K562 (cell line): Measurements from ENCODE around the gene NUDT9. TPM values are rescaled to one million over a fixed set of nuclear protein-coding genes. Genes with fewer than 3 reads are reported as not detected.

Source experiments
- ATAC-seq: fragments of 200-7000 bp; cut with Tn5 transposase; 3 replicates; pipeline ENCODE4 v1.9.1; 2020; ENCODE audit warnings: moderate library complexity
- BruUV-seq: library from RNA; stranded (reverse); fragments of 400-500 nt; replicated peaks from 2 replicates; lab custom pipeline; 2021; lab: Mats Ljungman, UMichigan
- CTCF ChIA-PET: fragments of 300-600 bp; formaldehyde crosslinking; extraction: SDS; loops from one replicate; lab custom pipeline; 2021; ENCODE audit warnings: low intra/inter-chr PET ratio; lab: Yijun Ruan, JAX
- POLR2A ChIA-PET: fragments of 300-600, 350-650 bp; sonication (Branson Sonifier 250); formaldehyde crosslinking; extraction: SDS; loops from one replicate; lab custom pipeline; 2021; ENCODE audit warnings: antibody characterized with exemption, inconsistent platforms; lab: Yijun Ruan, JAX
- DNase-seq, 4 experiments: peaks; one replicate each; pipeline versions ENCODE4 v3.0.0 to v3.0.0-alpha.2; 2011 to 2018; ENCODE audit warnings: low spot score in 3 of 4, mixed read lengths in 3 of 4; ENCODE audit errors: extremely low read depth in 1 of 4
- FAIRE-seq: peaks from 2 replicates; lab custom pipeline; 2011; peaks lifted over from hg19 to GRCh38; lab: Jason Lieb, UNC
- H2AFZ ChIP-seq: 2 replicates; pipeline ENCODE4 v1.6.0; 2011; ENCODE audit warnings: low read depth, low read length, control low read depth, inconsistent platforms
- H3K27ac ChIP-seq: fragments of 200-600 bp; 3 replicates; pipeline ENCODE4 v1.8.0; 2011; ENCODE audit warnings: low read depth, mild to moderate bottlenecking, control low read depth, inconsistent platforms, low read length, moderate library complexity, mixed read lengths; ENCODE audit errors: extremely low read depth
- H3K27me3 ChIP-seq, 2 experiments: fragments of 300-600 bp in 1 of 2; 2 replicates in 1 of 2; 3 replicates in 1 of 2; pipeline versions ENCODE4 v1.6.0 to v1.8.0; 2011; ENCODE audit warnings: inconsistent platforms in 2 of 2, low read length in 2 of 2, mild to moderate bottlenecking in 1 of 2, mixed read lengths in 1 of 2, moderate library complexity in 1 of 2; ENCODE audit not compliant: control insufficient read depth in 2 of 2, insufficient read depth in 2 of 2
- H3K36me3 ChIP-seq: fragments of 300-600 bp; 3 replicates; pipeline ENCODE4 v1.8.0; 2011; ENCODE audit warnings: mild to moderate bottlenecking, low read length, inconsistent platforms; ENCODE audit not compliant: control insufficient read depth, insufficient read depth
- H3K4me1 ChIP-seq, 2 experiments: fragments of 200-600 bp in 1 of 2; replicated peaks in 1 of 2; 2 replicates in 1 of 2; 3 replicates in 1 of 2; pipeline versions ENCODE4 v1.5.1 to v1.8.0; 2011; ENCODE audit warnings: inconsistent platforms in 2 of 2, low read length in 2 of 2, mild to moderate bottlenecking in 1 of 2, mixed read lengths in 1 of 2, moderate library complexity in 1 of 2; ENCODE audit not compliant: control insufficient read depth in 2 of 2, insufficient read depth in 2 of 2
- H3K4me2 ChIP-seq: 2 replicates; pipeline ENCODE4 v1.6.1; 2011; ENCODE audit warnings: low read length, control low read depth, inconsistent platforms, mixed read lengths; ENCODE audit not compliant: insufficient read depth
- H3K4me3 ChIP-seq: fragments of 200-600 bp; sonication (generic), shearing (Covaris generic); 2 replicates; pipeline ENCODE4 v1.5.1; 2016; ENCODE audit warnings: control low read depth, inconsistent platforms
- H3K79me2 ChIP-seq: fragments of 200-600 bp; 3 replicates; pipeline ENCODE4 v1.8.0; 2011; ENCODE audit warnings: low read length, inconsistent platforms; ENCODE audit not compliant: control insufficient read depth, insufficient read depth
- H3K9ac ChIP-seq, 2 experiments: 2 replicates each; pipeline versions ENCODE4 v1.6.0 to v1.6.1; 2011; ENCODE audit warnings: low read depth in 2 of 2, low read length in 2 of 2, control low read depth in 1 of 2, inconsistent platforms in 1 of 2, mild to moderate bottlenecking in 1 of 2, mixed read lengths in 1 of 2; ENCODE audit not compliant: insufficient read depth in 1 of 2
- H3K9me1 ChIP-seq: one replicate; pipeline ENCODE4 v1.6.0; 2011; ENCODE audit warnings: inconsistent platforms, mild to moderate bottlenecking, low read length, moderate library complexity; ENCODE audit not compliant: control insufficient read depth, insufficient read depth
- H3K9me3 ChIP-seq: replicated peaks from 2 replicates; pipeline ENCODE4 v1.5.1; 2011; ENCODE audit warnings: low read depth, low read length, inconsistent platforms; ENCODE audit not compliant: control insufficient read depth, insufficient read depth
- H4K20me1 ChIP-seq: replicated peaks from 2 replicates; pipeline ENCODE4 v1.6.1; 2011; ENCODE audit warnings: low read length, inconsistent platforms, mixed read lengths; ENCODE audit not compliant: control insufficient read depth, insufficient read depth
- DIDO1 ChIP-seq: fragments of 450-650 bp; IDR thresholded peaks from 2 replicates; pipeline ENCODE4 v1.6.1; 2016; ENCODE audit warnings: low read depth, missing biosample characterization, missing genetic modification characterization
- FUS ChIP-seq: fragments of 200-400 bp; formaldehyde crosslinking; optimal IDR thresholded peaks from 2 replicates; pipeline ENCODE3; 2017; ENCODE audit warnings: low read depth, low read length
- NCOR1 ChIP-seq: fragments of 450-650 bp; IDR thresholded peaks from 2 replicates; pipeline ENCODE4 v1.6.1; 2016; ENCODE audit warnings: mild to moderate bottlenecking, moderate library complexity
- POLR2A ChIP-seq: fragments of 450-650 bp; conservative IDR thresholded peaks from 2 replicates; pipeline ENCODE4 v1.6.1; 2016
- POLR2AphosphoS5 ChIP-seq: IDR thresholded peaks from 2 replicates; pipeline ENCODE4 v1.6.1; 2011; ENCODE audit warnings: mild to moderate bottlenecking, low read depth, low read length, moderate library complexity; ENCODE audit not compliant: control insufficient read depth, insufficient read depth
- WGBS: fragments of 100-300 bp; shearing (Covaris generic); methylation state at CpG from one replicate; pipeline ENCODE4 v1.1.6; 2016; ENCODE audit warnings: low coverage, mixed read lengths; ENCODE audit not compliant: insufficient coverage; ENCODE audit errors: missing lambda C conversion rate; 5-methylcytosine and 5-hydroxymethylcytosine counted together
- in situ Hi-C: fragments of 300-500 bp; cut with MboI; formaldehyde crosslinking; loops from 4 replicates; pipeline ENCODE4 v1.15.0; 2018; ENCODE audit warnings: inconsistent platforms, mixed read lengths
- intact Hi-C: fragments of 100-400 bp; cut with micrococcal nuclease; formaldehyde crosslinking; loops from 2 replicates; pipeline ENCODE4 v1.14.2; 2022
- polyA plus RNA-seq, 8 experiments: library from polyadenylated mRNA; depleted of rRNA in 4 of 8; stranded (reverse) in 5 of 8; unstranded in 3 of 8; fragments of >200 nt; fragmentation: Nextera tagmentation in 2 of 8; fragmentation: Illumina TruSeq in 1 of 8; extraction: Ambion mirVana in 2 of 8; extraction: Trizol in 1 of 8; gene quantifications; 2 replicates each; pipeline versions ENCODE4 v1.2.1 to v1.2.3, GENCODE V29; 2011 to 2014; ENCODE audit warnings: inconsistent platforms in 1 of 8, missing spikeins in 1 of 8
- total RNA-seq, 7 experiments: library from RNA; depleted of rRNA in 6 of 7; stranded (reverse); fragments of >200 nt in 6 of 7; fragmentation: Illumina TruSeq in 2 of 7; extraction: Trizol in 2 of 7; gene quantifications; 2 replicates each; pipeline versions ENCODE4 v1.2.1 to v1.2.3, GENCODE V29; 2011 to 2021; ENCODE audit warnings: low replicate concordance in 1 of 7
- TF ChIP-seq, protein P1 (sequence below): sonication (generic); formaldehyde crosslinking; IDR thresholded peaks from 2 replicates; pipeline ENCODE4 v1.8.1; 2022; ENCODE audit warnings: missing genetic modification reagents
- TF ChIP-seq, protein P2 (sequence below): fragments of 450-650 bp; formaldehyde crosslinking; IDR thresholded peaks from 2 replicates; pipeline ENCODE4 v1.4.0; 2020; ENCODE audit warnings: mild to moderate bottlenecking, mixed read lengths

The NUDT9 gene
- total and polyA plus RNA-seq, 9 of the 15 experiments (the other 6 are each of a cell fraction or from before 2014, with no cell fraction given) = 8.5 to 20.8 (median 18.0) TPM

DNA sequence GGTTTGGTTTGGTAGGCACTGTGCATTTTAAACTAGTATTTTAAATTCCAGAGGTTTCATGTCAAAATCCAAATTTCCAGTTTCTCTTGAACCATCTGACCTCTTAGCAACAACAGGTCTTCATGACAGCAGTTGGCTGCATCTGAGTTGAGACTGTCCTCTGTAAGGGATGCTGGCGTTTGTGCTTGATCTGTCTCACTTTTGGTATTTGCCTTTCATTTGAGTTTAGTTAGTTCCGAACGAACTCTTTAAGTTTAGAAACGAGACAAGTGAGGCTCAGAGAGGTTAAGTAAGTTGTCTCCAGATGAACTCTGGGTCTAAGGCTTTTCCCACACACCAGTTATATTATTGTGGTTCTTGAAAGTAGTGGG, 77.7 kb downstream of the NUDT9 start:
- no TSS peak for BruUV-seq
- FAIRE-seq = no peak
- Histone ChIP-seq H3K9me3 (no peaks in the 10 kb centered on the region), H3K79me2 (no peaks in the 10 kb centered on the region), H3K9me1 (no peaks in the 10 kb centered on the region), H3K4me2 (no peak overlapping the region), H2AFZ (no peak overlapping the region)
- ChIA-PET POLR2A (no interaction called here), CTCF (no interaction called here)
- intact Hi-C loops = no loop called here
- WGBS = 3% methylated on average over 4 of the region's 4 CpGs
- no peak for TF ChIP-seq FUS
- TF ChIP-seq, protein P1, sequence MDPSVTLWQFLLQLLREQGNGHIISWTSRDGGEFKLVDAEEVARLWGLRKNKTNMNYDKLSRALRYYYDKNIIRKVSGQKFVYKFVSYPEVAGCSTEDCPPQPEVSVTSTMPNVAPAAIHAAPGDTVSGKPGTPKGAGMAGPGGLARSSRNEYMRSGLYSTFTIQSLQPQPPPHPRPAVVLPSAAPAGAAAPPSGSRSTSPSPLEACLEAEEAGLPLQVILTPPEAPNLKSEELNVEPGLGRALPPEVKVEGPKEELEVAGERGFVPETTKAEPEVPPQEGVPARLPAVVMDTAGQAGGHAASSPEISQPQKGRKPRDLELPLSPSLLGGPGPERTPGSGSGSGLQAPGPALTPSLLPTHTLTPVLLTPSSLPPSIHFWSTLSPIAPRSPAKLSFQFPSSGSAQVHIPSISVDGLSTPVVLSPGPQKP (CRISPR knock-in tag) = no peak
- TF ChIP-seq DIDO1 (tag) = no peak
- no peak for TF ChIP-seq POLR2AphosphoS5
- TF ChIP-seq, all 486 proteins: peak for 0
- H4K20me1 ChIP-seq = no peaks in the 10 kb centered on the region
- H3K9ac ChIP-seq = no peak overlapping the region
- in situ Hi-C loops = no loop called here
- ATAC-seq (no peak), DNase-seq (no peak)
- no peaks in the 10 kb centered on the region; a peak in 1 of 5 replicates for H3K27me3 ChIP-seq
- no peak overlapping the region for H3K27ac ChIP-seq
- H3K4me1 ChIP-seq = no peaks in the 10 kb centered on the region
- H3K36me3 ChIP-seq = no peaks in the 10 kb centered on the region
- no peak overlapping the region for H3K4me3 ChIP-seq

DNA sequence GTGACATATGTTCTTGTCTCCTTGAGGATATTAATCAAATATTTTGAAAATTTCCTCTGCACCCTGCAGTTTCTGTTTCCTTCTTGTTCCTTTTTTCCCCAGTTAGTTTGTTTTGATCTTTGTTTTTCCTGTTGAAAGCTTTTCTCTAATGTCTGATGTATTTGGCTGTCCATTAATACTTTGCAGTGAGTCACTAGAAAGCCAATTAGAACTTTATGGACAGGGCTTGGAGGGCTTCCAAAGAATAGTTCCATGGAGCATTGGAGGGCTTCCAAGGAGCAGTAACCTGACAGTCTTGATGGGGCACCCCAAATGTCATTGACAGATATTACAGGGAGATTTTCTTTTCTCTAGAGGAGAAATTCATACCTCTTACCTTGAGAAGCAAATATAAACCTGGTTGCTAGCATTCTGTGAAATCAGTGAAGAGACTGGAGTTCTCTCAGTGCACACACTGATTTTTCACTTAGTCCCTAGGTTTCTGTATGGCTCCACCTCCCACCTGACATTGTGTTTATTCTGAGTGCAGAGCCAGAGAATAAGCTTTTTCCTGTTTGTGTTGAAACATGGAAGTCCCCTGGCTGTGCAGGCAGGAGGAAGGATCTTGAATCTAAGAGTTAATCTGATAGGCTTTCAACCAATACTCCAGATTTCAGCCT, 80.3 kb downstream of the NUDT9 start:
- CTCF ChIA-PET = no interaction called here
- Histone ChIP-seq H3K4me2 (no peak overlapping the region), H3K9me1 (no peaks in the 10 kb centered on the region), H3K36me3 (no peaks in the 10 kb centered on the region), H3K9ac (no peak overlapping the region), H3K79me2 (no peaks in the 10 kb centered on the region), H3K4me1 (no peaks in the 10 kb centered on the region), H3K27me3 (no peaks in the 10 kb centered on the region; a peak in 1 of 5 replicates), H3K9me3 (no peaks in the 10 kb centered on the region), H2AFZ (no peak overlapping the region), H3K27ac (no peak overlapping the region), H4K20me1 (no peaks in the 10 kb centered on the region), H3K4me3 (no peak overlapping the region)
- intact Hi-C loops = no loop called here
- POLR2A ChIA-PET = no interaction called here
- no peak for FAIRE-seq
- in situ Hi-C loops = no loop called here
- ATAC-seq = no peak
- no TSS peak for BruUV-seq
- DNase-seq = no peak
- TF ChIP-seq POLR2A (no peak), NCOR1 (no peak)
- TF ChIP-seq, protein P2, sequence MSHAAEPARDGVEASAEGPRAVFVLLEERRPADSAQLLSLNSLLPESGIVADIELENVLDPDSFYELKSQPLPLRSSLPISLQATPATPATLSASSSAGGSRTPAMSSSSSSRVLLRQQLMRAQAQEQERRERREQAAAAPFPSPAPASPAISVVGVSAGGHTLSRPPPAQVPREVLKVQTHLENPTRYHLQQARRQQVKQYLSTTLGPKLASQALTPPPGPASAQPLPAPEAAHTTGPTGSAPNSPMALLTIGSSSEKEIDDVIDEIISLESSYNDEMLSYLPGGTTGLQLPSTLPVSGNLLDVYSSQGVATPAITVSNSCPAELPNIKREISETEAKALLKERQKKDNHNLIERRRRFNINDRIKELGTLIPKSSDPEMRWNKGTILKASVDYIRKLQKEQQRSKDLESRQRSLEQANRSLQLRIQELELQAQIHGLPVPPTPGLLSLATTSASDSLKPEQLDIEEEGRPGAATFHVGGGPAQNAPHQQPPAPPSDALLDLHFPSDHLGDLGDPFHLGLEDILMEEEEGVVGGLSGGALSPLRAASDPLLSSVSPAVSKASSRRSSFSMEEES (CRISPR knock-in tag) = no peak
